PC-9 (cell line): ENCODE results near the gene TMEM238L. TPM values are rescaled to one million over a fixed set of nuclear protein-coding genes. Genes with fewer than 3 reads are reported as not detected.

Source experiments
- BruUV-seq: library from RNA; stranded (reverse); fragments of 400-500 nt; replicated peaks from 2 replicates; lab custom pipeline; 2021; lab: Mats Ljungman, UMichigan
- CTCF ChIA-PET: fragments of 300-600 bp; sonication (Branson Sonifier 250); formaldehyde crosslinking; loops from one replicate; lab custom pipeline; 2022; ENCODE audit warnings: antibody characterized with exemption; lab: Charles Lee
- POLR2A ChIA-PET: fragments of 300-600 bp; sonication (Branson Sonifier 250); formaldehyde crosslinking; loops from one replicate; lab custom pipeline; 2022; ENCODE audit warnings: antibody characterized with exemption; ENCODE audit not compliant: unreplicated experiment; lab: Charles Lee
- DNase-seq, 2 experiments: peaks; one replicate each; pipeline versions ENCODE4 v3.0.0 to v3.0.0-alpha.2; 2015 to 2022; ENCODE audit warnings: mixed read lengths in 1 of 2
- H2AFZ ChIP-seq: fragments of 200-600 bp; sonication (generic); 2 replicates; pipeline ENCODE4 v1.8.1; 2017; ENCODE audit warnings: antibody characterized with exemption
- H3F3A ChIP-seq: fragments of 200-600 bp; sonication (generic); 2 replicates; pipeline ENCODE4 v1.8.1; 2017; ENCODE audit warnings: antibody characterized with exemption, mild to moderate bottlenecking, low read depth; ENCODE audit not compliant: insufficient read depth
- H3K27ac ChIP-seq: fragments of 200-600 bp; sonication (generic); 2 replicates; pipeline ENCODE4 v1.6.1; 2016; ENCODE audit warnings: mixed run types
- H3K27me3 ChIP-seq: fragments of 200-600 bp; sonication (generic); 2 replicates; pipeline ENCODE4 v1.6.1; 2016; ENCODE audit warnings: low read depth, mixed run types; ENCODE audit not compliant: insufficient read depth
- H3K36me3 ChIP-seq: fragments of 200-600 bp; sonication (generic); 2 replicates; pipeline ENCODE4 v1.6.1; 2016; ENCODE audit warnings: low read depth, mixed run types
- H3K4me1 ChIP-seq: fragments of 200-600 bp; sonication (generic); replicated peaks from 2 replicates; pipeline ENCODE4 v1.6.1; 2016; ENCODE audit warnings: mixed run types; ENCODE audit not compliant: insufficient read depth
- H3K4me2 ChIP-seq: fragments of 200-600 bp; sonication (generic); 2 replicates; pipeline ENCODE4 v1.6.1; 2017; ENCODE audit warnings: mixed run types
- H3K4me3 ChIP-seq: fragments of 200-600 bp; sonication (generic); 2 replicates; pipeline ENCODE4 v1.6.1; 2016; ENCODE audit warnings: mixed run types
- H3K79me2 ChIP-seq: fragments of 200-600 bp; sonication (generic); 2 replicates; pipeline ENCODE4 v1.6.1; 2017; ENCODE audit warnings: low read depth, mixed run types
- H3K9me2 ChIP-seq: fragments of 200-600 bp; sonication (generic); 2 replicates; pipeline ENCODE4 v1.8.1; 2017; ENCODE audit warnings: mild to moderate bottlenecking; ENCODE audit not compliant: insufficient read depth
- H3K9me3 ChIP-seq: fragments of 200-600 bp; sonication (generic); 2 replicates; pipeline ENCODE4 v1.8.1; 2016; ENCODE audit warnings: low read depth; ENCODE audit not compliant: insufficient read depth
- H4K20me1 ChIP-seq: fragments of 200-600 bp; sonication (generic); 2 replicates; pipeline ENCODE4 v1.8.1; 2017; ENCODE audit not compliant: insufficient read depth
- CTCF ChIP-seq: fragments of 200-600 bp; sonication (generic); conservative IDR thresholded peaks from 2 replicates; pipeline ENCODE4 v1.6.1; 2017; ENCODE audit warnings: mixed run types, antibody characterized with exemption, mild to moderate bottlenecking, moderate library complexity
- EZH2 ChIP-seq: fragments of 200-600 bp; sonication (generic); IDR thresholded peaks from 2 replicates; pipeline ENCODE4 v1.8.0; 2017; ENCODE audit warnings: antibody characterized with exemption, low read depth
- intact Hi-C: fragments of 100-400 bp; cut with micrococcal nuclease; formaldehyde crosslinking; loops from one replicate; pipeline ENCODE4 v1.10.0; 2022; ENCODE audit not compliant: unreplicated experiment
- total RNA-seq: library from RNA; stranded (reverse); gene quantifications from 2 replicates; pipeline ENCODE4 v1.2.3, GENCODE V29; 2021

Gene TMEM238L
- total RNA-seq, 1 experiment from 2014 or later: not detected

GRCh38 chr17:10779609-10780008 lies 24.3 kb downstream of the TMEM238L start:
- H3K27me3 ChIP-seq: no peaks in the 10 kb centered on the region
- TF ChIP-seq EZH2 (no peak), CTCF (no peak)
- H3K9me2 ChIP-seq: no peaks in the 10 kb centered on the region
- no peak overlapping the region for H3K4me2 ChIP-seq
- H3K79me2 ChIP-seq: no peaks in the 10 kb centered on the region
- no peak overlapping the region for H2AFZ ChIP-seq
- intact Hi-C loops: no loop called here
- no TSS peak for BruUV-seq
- no peaks in the 10 kb centered on the region for H3F3A ChIP-seq
- no peak for DNase-seq
- H3K4me1 ChIP-seq: no peaks in the 10 kb centered on the region
- POLR2A ChIA-PET: no interaction called here
- H3K36me3 ChIP-seq: no peaks in the 10 kb centered on the region
- H4K20me1 ChIP-seq: no peaks in the 10 kb centered on the region
- H3K4me3 ChIP-seq: no peak overlapping the region
- no peaks in the 10 kb centered on the region for H3K9me3 ChIP-seq
- CTCF ChIA-PET: no interaction called here
- no peak overlapping the region for H3K27ac ChIP-seq

- no TSS peak for BruUV-seq
- Histone ChIP-seq H3K9me2 (no peaks in the 10 kb centered on the region), H3K4me1 (no peaks in the 10 kb centered on the region), H3F3A (no peaks in the 10 kb centered on the region), H3K36me3 (no peaks in the 10 kb centered on the region), H3K4me2 (no peak overlapping the region), H3K27ac (no peak overlapping the region), H2AFZ (no peak overlapping the region), H3K27me3 (no peaks in the 10 kb centered on the region), H3K9me3 (no peaks in the 10 kb centered on the region), H3K4me3 (no peak overlapping the region), H4K20me1 (no peaks in the 10 kb centered on the region), H3K79me2 (no peaks in the 10 kb centered on the region)
- ChIA-PET CTCF (no interaction called here), POLR2A (no interaction called here)
- intact Hi-C loops: no loop called here
- TF ChIP-seq CTCF: no peak
- TF ChIP-seq EZH2: no peak
- no peak for DNase-seq
Measured at GRCh38 chr17:10777890-10778289, 26.0 kb downstream of the TMEM238L start.

GRCh38 chr17:10777131-10777807 lies 26.6 kb downstream of the TMEM238L start:
- H3K36me3 ChIP-seq: no peaks in the 10 kb centered on the region
- no peak overlapping the region for H3K27ac ChIP-seq
- DNase-seq: no peak
- H3K27me3 ChIP-seq: no peaks in the 10 kb centered on the region
- no peaks in the 10 kb centered on the region for H3K9me3 ChIP-seq
- intact Hi-C loops: no loop called here
- H3K79me2 ChIP-seq: no peaks in the 10 kb centered on the region
- no peaks in the 10 kb centered on the region for H3K4me1 ChIP-seq
- H3K9me2 ChIP-seq: no peaks in the 10 kb centered on the region
- CTCF ChIA-PET: no interaction called here
- H3K4me2 ChIP-seq: no peak overlapping the region
- H3F3A ChIP-seq: no peaks in the 10 kb centered on the region
- H4K20me1 ChIP-seq: no peaks in the 10 kb centered on the region
- no TSS peak for BruUV-seq
- POLR2A ChIA-PET: no interaction called here
- no peak overlapping the region for H2AFZ ChIP-seq
- no peak for TF ChIP-seq CTCF
- no peak for TF ChIP-seq EZH2
- no peak overlapping the region for H3K4me3 ChIP-seq
